RWPE1 (cell line): Measurements from ENCODE around the gene IL24.

ENCODE experiments used
- CTCF ChIA-PET: fragments of 350-600 bp; sonication (Branson Sonifier 250); formaldehyde crosslinking; extraction: SDS; loops from one replicate; lab custom pipeline; 2021; lab: Yijun Ruan, JAX
- POLR2A ChIA-PET: fragments of 400-600 bp; formaldehyde crosslinking; extraction: SDS; loops from one replicate; lab custom pipeline; 2020; ENCODE audit warnings: antibody characterized with exemption; ENCODE audit not compliant: low non-redundant PET; lab: Yijun Ruan, JAX
- DNase-seq: peaks from one replicate; pipeline ENCODE4 v3.0.0; 2012; ENCODE audit warnings: low spot score
- H3K27ac ChIP-seq: fragments of 450-650 bp; 2 replicates; pipeline ENCODE4 v1.5.1; 2017
- CTCF ChIP-seq: fragments of 450-650 bp; conservative IDR thresholded peaks from 2 replicates; pipeline ENCODE4 v1.5.1; 2017; ENCODE audit warnings: low read depth, mild to moderate bottlenecking

The IL24 gene

GRCh38 chr1:206875752-206876377 lies 21.4 kb upstream of the IL24 start:
- no peak for TF ChIP-seq CTCF
- DNase-seq = no peak
- ChIA-PET CTCF (interaction anchor here (1.6 kb wide), 1 partner anchor 150 kb away, joined by 3 read pairs; no protein-coding TSS in a partner anchor), POLR2A (no interaction called here)
- H3K27ac ChIP-seq = no peak overlapping the region

GRCh38 chr1:206878456-206878855 lies 18.8 kb upstream of the IL24 start:
- CTCF ChIA-PET = interaction anchor here (0.5 to 1.4 kb wide), 4 partner anchors 13 to 215 kb away, joined by 3 to 7 read pairs (median 6); partner anchors contain the start of gene IL20
- POLR2A ChIA-PET = no interaction called here
- H3K27ac ChIP-seq = no peak overlapping the region
- no peak for DNase-seq
- TF ChIP-seq CTCF = no peak

- H3K27ac ChIP-seq = no peak overlapping the region
- TF ChIP-seq CTCF = no peak
- no peak for DNase-seq
- ChIA-PET CTCF (interaction anchor here (0.7 kb wide), 1 partner anchor 20 kb away, joined by 4 read pairs; no protein-coding TSS in a partner anchor), POLR2A (no interaction called here)
These were observed 16.9 kb upstream of the IL24 start for GRCh38 chr1:206880314-206880713.

DNA sequence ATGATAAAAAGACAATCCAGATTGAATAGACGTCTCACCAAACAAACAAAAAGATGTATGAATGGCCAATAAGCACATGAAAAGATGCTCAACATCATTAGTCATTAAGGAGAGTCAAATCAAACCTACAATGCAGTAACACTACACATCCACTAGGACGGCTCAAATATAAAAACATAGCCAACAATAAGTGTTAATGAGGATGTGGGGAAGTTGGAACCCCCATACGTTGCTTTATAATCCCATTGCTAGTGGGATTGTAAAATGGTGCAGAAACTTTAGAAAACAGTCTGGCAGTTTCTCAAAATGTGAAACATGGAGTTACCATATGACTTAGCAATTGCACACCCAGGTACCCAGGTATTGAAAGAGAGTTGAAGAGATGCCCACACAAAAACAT lies 14.7 kb upstream of the IL24 start:
- CTCF ChIA-PET = no interaction called here
- TF ChIP-seq CTCF = no peak
- POLR2A ChIA-PET = no interaction called here
- no peak for DNase-seq
- no peak overlapping the region for H3K27ac ChIP-seq

DNA sequence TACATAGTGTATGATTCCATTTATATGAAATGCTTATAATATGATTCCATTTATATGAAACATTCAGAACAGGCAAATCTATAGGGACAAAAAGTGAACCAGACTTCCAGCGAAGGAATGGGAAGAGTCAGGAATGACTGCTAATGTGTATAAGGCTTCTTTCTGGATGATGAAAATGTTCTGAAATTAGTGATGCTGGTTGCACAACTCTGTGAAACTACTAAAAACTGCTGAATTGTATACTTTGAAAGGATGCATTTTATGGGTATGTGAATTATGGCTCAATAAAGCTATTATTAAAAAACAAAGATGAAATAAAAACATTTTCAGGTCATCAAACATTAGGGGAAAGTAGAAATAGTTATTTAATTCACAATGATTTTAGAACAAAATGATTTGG lies 14.1 kb upstream of the IL24 start:
- TF ChIP-seq CTCF = no peak
- ChIA-PET POLR2A (no interaction called here), CTCF (interaction anchor here (0.6 to 1.3 kb wide), 2 partner anchors 18 to 148 kb away, joined by 3 read pairs; partner anchors contain the start of gene IL20)
- no peak overlapping the region for H3K27ac ChIP-seq
- no peak for DNase-seq

DNA sequence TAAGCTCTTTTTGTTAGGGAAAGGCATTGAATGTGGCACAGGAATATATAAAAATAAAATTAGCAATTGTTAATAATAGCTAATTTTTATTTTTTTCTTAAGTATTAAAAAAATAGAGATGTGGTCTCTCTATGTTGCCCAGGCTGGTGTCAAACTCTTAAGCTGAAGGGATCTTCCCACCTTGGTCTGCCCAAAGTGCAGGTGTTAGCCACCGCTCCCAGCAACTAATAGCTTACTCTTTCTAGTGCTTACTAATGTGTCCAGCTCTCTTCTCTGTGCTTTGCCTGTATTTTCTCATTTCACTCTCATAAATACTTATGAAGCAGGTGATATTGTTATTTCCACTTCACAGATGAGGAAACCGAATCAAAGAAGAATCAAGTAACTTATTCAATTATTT lies 13.4 kb upstream of the IL24 start:
- CTCF ChIA-PET = interaction anchor here (0.6 to 1.7 kb wide), 3 partner anchors 19 to 149 kb away, joined by 3 to 4 read pairs (median 3); partner anchors contain the start of gene IL20
- TF ChIP-seq CTCF = no peak
- H3K27ac ChIP-seq = no peak overlapping the region
- no peak for DNase-seq
- POLR2A ChIA-PET = no interaction called here
